ENCODE measurements around the gene PPM1N. TPM values are rescaled to one million over a fixed set of nuclear protein-coding genes. Genes with fewer than 3 reads are reported as not detected.
A peak's percentile ranks its signal among the peaks of the same experiment; 100 is the strongest.

The PPM1N gene
- 0.25 and 1.0 TPM in 2 replicates for total RNA-seq

- DNase-seq (ENCODE audit: low read depth in 2 of 2): peak in 1 of 2 donors; percentile 31
These were observed at the start of gene PPM1N for GRCh38 chr19:45498411-45499195. TSS of gene PPM1N (plus strand) at chr19:45498443. CDS start at chr19:45498473, 30 bp downstream.

GRCh38 chr19:45448887-45449299 is 49.4 kb upstream of the PPM1N start:
- DNase-seq (ENCODE audit: low read depth in 2 of 2): peak in 1 of 2 donors; percentile 33

- peak in 1 of 2 donors; percentile 28 for DNase-seq (ENCODE audit: low read depth in 2 of 2)
These were observed 48.3 kb upstream of the PPM1N start for GRCh38 chr19:45450012-45450333.

- peak in 1 of 2 donors; percentile 56 for DNase-seq (ENCODE audit: low read depth in 2 of 2)
These were observed 47.0 kb upstream of the PPM1N start for GRCh38 chr19:45451131-45451849.

- DNase-seq (ENCODE audit: low read depth in 2 of 2): no peak
These were observed 46.3 kb upstream of the PPM1N start for GRCh38 chr19:45451850-45452387.

GRCh38 chr19:45455707-45456499 is 42.3 kb upstream of the PPM1N start:
- peak; percentile 92 to 99 for DNase-seq (ENCODE audit: low read depth in 2 of 2)

GRCh38 chr19:45456500-45456815 is 41.8 kb upstream of the PPM1N start:
- DNase-seq (ENCODE audit: low read depth in 2 of 2): no peak

GRCh38 chr19:45457776-45458175 is 40.5 kb upstream of the PPM1N start:
- no peak for DNase-seq (ENCODE audit: low read depth in 2 of 2)

- no peak for DNase-seq (ENCODE audit: low read depth in 2 of 2)
These were observed 37.4 kb upstream of the PPM1N start for GRCh38 chr19:45460807-45461347.

- DNase-seq (ENCODE audit: low read depth in 2 of 2): no peak
These were observed 36.1 kb upstream of the PPM1N start for GRCh38 chr19:45462174-45462573.

- DNase-seq (ENCODE audit: low read depth in 2 of 2): no peak
These were observed 35.0 kb upstream of the PPM1N start for GRCh38 chr19:45463241-45463640.

- no peak for DNase-seq (ENCODE audit: low read depth in 2 of 2)
These were observed 34.0 kb upstream of the PPM1N start for GRCh38 chr19:45464274-45464673.

GRCh38 chr19:45464852-45465441 is 33.3 kb upstream of the PPM1N start:
- DNase-seq (ENCODE audit: low read depth in 2 of 2): no peak

GRCh38 chr19:45467115-45467455 is 31.2 kb upstream of the PPM1N start:
- DNase-seq (ENCODE audit: low read depth in 2 of 2): no peak

- peak; percentile 86 to 94 for DNase-seq (ENCODE audit: low read depth in 2 of 2)
These were observed 30.6 kb upstream of the PPM1N start, which contains the start of gene FOSB for GRCh38 chr19:45467456-45468158. TSS of gene FOSB (plus strand) at chr19:45467996. CDS start at chr19:45468587, 591 bp downstream.

- peak in 1 of 2 donors; percentile 39 for DNase-seq (ENCODE audit: low read depth in 2 of 2)
These were observed 30.0 kb upstream of the PPM1N start for GRCh38 chr19:45468159-45468651.

GRCh38 chr19:45468803-45469131 is 29.5 kb upstream of the PPM1N start:
- DNase-seq (ENCODE audit: low read depth in 2 of 2): peak in 1 of 2 donors; percentile 34

GRCh38 chr19:45469132-45469944 is 28.9 kb upstream of the PPM1N start:
- DNase-seq (ENCODE audit: low read depth in 2 of 2): peak; percentile 66 to 94

GRCh38 chr19:45469945-45470761 is 28.1 kb upstream of the PPM1N start:
- no peak for DNase-seq (ENCODE audit: low read depth in 2 of 2)
